ENCODE results near the gene GMIP.

The GMIP gene

GRCh38 chr19:19649580-19649995 is 6.1 kb upstream of the GMIP start:
- Histone ChIP-seq H3K9me3 (no peaks in the 10 kb centered on the region), H3K36me3 (peaks cover 73% of the 10 kb centered on the region), H3K4me3 (ENCODE audit: low read depth, low read length) (no peak overlapping the region), H3K27me3 (no peaks in the 10 kb centered on the region), H3K4me1 (no peaks in the 10 kb centered on the region)
- no peak for DNase-seq
- TF ChIP-seq, protein P1, sequence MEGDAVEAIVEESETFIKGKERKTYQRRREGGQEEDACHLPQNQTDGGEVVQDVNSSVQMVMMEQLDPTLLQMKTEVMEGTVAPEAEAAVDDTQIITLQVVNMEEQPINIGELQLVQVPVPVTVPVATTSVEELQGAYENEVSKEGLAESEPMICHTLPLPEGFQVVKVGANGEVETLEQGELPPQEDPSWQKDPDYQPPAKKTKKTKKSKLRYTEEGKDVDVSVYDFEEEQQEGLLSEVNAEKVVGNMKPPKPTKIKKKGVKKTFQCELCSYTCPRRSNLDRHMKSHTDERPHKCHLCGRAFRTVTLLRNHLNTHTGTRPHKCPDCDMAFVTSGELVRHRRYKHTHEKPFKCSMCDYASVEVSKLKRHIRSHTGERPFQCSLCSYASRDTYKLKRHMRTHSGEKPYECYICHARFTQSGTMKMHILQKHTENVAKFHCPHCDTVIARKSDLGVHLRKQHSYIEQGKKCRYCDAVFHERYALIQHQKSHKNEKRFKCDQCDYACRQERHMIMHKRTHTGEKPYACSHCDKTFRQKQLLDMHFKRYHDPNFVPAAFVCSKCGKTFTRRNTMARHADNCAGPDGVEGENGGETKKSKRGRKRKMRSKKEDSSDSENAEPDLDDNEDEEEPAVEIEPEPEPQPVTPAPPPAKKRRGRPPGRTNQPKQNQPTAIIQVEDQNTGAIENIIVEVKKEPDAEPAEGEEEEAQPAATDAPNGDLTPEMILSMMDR (IDR thresholded peaks at IDR 0.05; ENCODE audit: low read depth, low read length): no peak

DNA sequence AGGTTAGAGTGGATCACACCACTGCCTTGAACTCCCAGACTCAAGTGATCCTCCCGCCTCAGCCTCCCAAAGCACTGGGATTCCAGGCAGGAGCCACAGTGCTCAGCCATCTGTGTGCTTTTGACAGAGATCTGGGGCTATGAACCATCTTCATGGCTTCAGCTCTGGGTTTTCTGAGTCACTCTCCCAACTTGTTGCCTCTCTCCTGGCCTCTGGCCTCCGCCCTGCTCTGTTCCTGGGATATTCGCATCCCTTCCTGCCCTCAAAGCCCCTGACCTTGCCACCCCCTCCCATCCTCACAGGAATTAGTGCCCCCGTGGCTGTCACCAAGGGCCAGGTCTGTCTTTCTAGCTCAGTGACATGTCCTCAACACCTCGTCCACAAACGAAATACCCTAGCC is 5.7 kb upstream of the GMIP start:
- DNase-seq: no peak
- H3K27me3 ChIP-seq: no peaks in the 10 kb centered on the region
- no peaks in the 10 kb centered on the region for H3K9me3 ChIP-seq
- no peaks in the 10 kb centered on the region for H3K4me1 ChIP-seq
- peaks cover 68% of the 10 kb centered on the region for H3K36me3 ChIP-seq
- H3K4me3 ChIP-seq (ENCODE audit: low read depth, low read length): no peak overlapping the region
- TF ChIP-seq, protein P1 (IDR thresholded peaks at IDR 0.05; ENCODE audit: low read depth, low read length): no peak

GRCh38 chr19:19647037-19647835 is 3.8 kb upstream of the GMIP start:
- no peak for DNase-seq
- peaks cover 50% of the 10 kb centered on the region for H3K36me3 ChIP-seq
- H3K27me3 ChIP-seq: no peaks in the 10 kb centered on the region
- H3K4me1 ChIP-seq: no peaks in the 10 kb centered on the region
- TF ChIP-seq, protein P1 (IDR thresholded peaks at IDR 0.05; ENCODE audit: low read depth, low read length): no peak
- H3K9me3 ChIP-seq: no peaks in the 10 kb centered on the region
- H3K4me3 ChIP-seq (ENCODE audit: low read depth, low read length): no peak overlapping the region

DNA sequence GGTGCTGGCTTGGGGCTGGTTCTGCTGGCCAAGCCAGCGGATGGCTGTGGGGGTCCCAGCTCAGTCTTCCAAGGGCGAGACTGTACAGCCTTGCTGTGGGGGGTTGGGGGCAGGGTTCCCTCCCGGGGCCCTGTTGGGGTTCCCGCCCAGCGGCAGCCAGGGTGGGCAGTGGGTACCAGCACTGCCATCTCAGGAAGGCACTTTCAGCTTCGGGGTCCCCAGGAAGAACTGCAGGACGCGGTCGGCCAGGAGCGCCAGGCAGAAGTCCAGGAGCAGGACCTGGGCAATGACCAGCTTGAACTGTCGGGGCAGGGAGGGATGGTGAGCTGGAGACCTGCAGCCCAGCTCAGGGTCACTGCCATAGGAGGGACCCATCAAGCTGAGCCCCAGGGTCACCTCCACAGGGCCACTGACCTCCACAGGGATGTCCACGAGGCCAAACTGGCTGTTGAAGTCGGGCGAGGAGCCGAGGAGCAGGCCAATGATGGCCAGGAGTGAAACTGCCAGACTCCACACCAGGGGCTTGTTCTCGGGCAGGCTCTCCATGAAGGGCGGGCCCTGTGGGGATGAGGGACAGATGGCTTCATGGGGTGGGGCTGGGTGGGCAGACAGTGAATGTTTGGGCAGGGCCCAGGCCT is 1.9 kb upstream of the GMIP start:
- H3K27me3 ChIP-seq: no peaks in the 10 kb centered on the region
- TF ChIP-seq, protein P1 (IDR thresholded peaks at IDR 0.05; ENCODE audit: low read depth, low read length): no peak
- H3K9me3 ChIP-seq: no peaks in the 10 kb centered on the region
- no peak for DNase-seq
- no peak overlapping the region for H3K4me3 ChIP-seq (ENCODE audit: low read depth, low read length)
- H3K36me3 ChIP-seq: peaks cover 32% of the 10 kb centered on the region
- no peaks in the 10 kb centered on the region for H3K4me1 ChIP-seq

DNA sequence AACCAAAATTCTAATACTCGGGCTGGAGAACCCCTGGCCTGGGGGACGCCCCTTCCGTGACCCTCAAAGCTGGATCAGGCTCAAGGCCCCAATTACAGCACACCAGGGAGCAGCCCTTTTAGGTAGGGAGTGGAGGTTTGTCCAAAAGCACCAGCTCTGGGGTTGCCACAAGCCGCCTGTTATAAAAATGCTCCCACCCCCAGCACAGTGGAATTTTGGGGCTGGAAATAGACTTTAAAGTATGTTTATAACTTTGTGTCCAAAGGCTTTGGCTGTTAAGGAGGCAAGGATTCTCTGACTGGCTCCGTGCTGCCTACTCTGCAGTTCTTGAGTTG is 564 bp upstream of the GMIP start:
- H3K27me3 ChIP-seq: no peaks in the 10 kb centered on the region
- H3K4me3 ChIP-seq (ENCODE audit: low read depth, low read length): no peak overlapping the region; the same call in 1 of the 2 replicates
- H3K4me1 ChIP-seq: no peaks in the 10 kb centered on the region
- H3K36me3 ChIP-seq: peaks cover 19% of the 10 kb centered on the region
- TF ChIP-seq, protein P1 (IDR thresholded peaks at IDR 0.05; ENCODE audit: low read depth, low read length): no peak
- no peak for DNase-seq
- H3K9me3 ChIP-seq: no peaks in the 10 kb centered on the region
